Ramos (cell line): Measurements from ENCODE around the gene POU6F2.
"Not testable (repeated sequence)": the region's sequence is repeated elsewhere in the genome, so short reads cannot be mapped to it uniquely, and the experiment has no call there.

ENCODE experiments used
- in situ Hi-C: fragments of 300-500 bp; cut with MboI; formaldehyde crosslinking; loops from one replicate; pipeline ENCODE4 v1.14.3; 2022; ENCODE audit warnings: low sequenced_read_pairs; ENCODE audit not compliant: unreplicated experiment

The POU6F2 gene

GRCh38 chr7:39324139-39324760 is 346.5 kb downstream of the POU6F2 start:
- in situ Hi-C loops, result no loop called here

- in situ Hi-C loops, result not testable (repeated sequence)
Observed at GRCh38 chr7:39331607-39332006, 353.9 kb downstream of the POU6F2 start.

GRCh38 chr7:39332142-39332541 is 354.4 kb downstream of the POU6F2 start:
- in situ Hi-C loops, result no loop called here

- in situ Hi-C loops, result no loop called here
Observed at GRCh38 chr7:39333701-39334100, 356.0 kb downstream of the POU6F2 start.

- in situ Hi-C loops, result no loop called here
Observed at GRCh38 chr7:39336442-39336841, 358.7 kb downstream of the POU6F2 start.

GRCh38 chr7:39338716-39339115 is 361.0 kb downstream of the POU6F2 start:
- in situ Hi-C loops, result no loop called here

GRCh38 chr7:39339591-39339990 is 361.9 kb downstream of the POU6F2 start:
- in situ Hi-C loops, result no loop called here

GRCh38 chr7:39341083-39341482 is 363.4 kb downstream of the POU6F2 start:
- in situ Hi-C loops, result no loop called here

- in situ Hi-C loops, result no loop called here
Observed at GRCh38 chr7:39342763-39343162, 365.1 kb downstream of the POU6F2 start.

GRCh38 chr7:39349452-39350123 is 371.9 kb downstream of the POU6F2 start:
- in situ Hi-C loops, result no loop called here

GRCh38 chr7:39353615-39354376 is 376.1 kb downstream of the POU6F2 start:
- in situ Hi-C loops, result no loop called here

- in situ Hi-C loops, result no loop called here
Observed at GRCh38 chr7:39355664-39356063, 378.0 kb downstream of the POU6F2 start.

- in situ Hi-C loops, result no loop called here
Observed at GRCh38 chr7:39356172-39356925, 378.6 kb downstream of the POU6F2 start.

- in situ Hi-C loops, result no loop called here
Observed at GRCh38 chr7:39357648-39358047, 379.9 kb downstream of the POU6F2 start.

GRCh38 chr7:39360038-39360437 is 382.3 kb downstream of the POU6F2 start:
- in situ Hi-C loops, result no loop called here

GRCh38 chr7:39360766-39361165 is 383.1 kb downstream of the POU6F2 start:
- in situ Hi-C loops, result no loop called here

- in situ Hi-C loops, result no loop called here
Observed at GRCh38 chr7:39365751-39366295, 388.1 kb downstream of the POU6F2 start.

GRCh38 chr7:39367451-39367850 is 389.7 kb downstream of the POU6F2 start:
- in situ Hi-C loops, result no loop called here

- in situ Hi-C loops, result no loop called here
Observed at GRCh38 chr7:39367943-39368342, 390.2 kb downstream of the POU6F2 start.

GRCh38 chr7:39372383-39372782 is 394.7 kb downstream of the POU6F2 start:
- in situ Hi-C loops, result no loop called here
